Dermis microvascular lymphatic vessel endothelial cell (primary cell): ENCODE data around the gene TOR4A. TPM values are rescaled to one million over a fixed set of nuclear protein-coding genes. Genes with fewer than 3 reads are reported as not detected.
"Not testable (repeated sequence)": the region's sequence is repeated elsewhere in the genome, so short reads cannot be mapped to it uniquely, and the experiment has no call there.

ENCODE experiments used
- DNase-seq, 2 donors: peaks; one replicate each; pipeline versions ENCODE4 v3.0.0 to v3.0.0-alpha.2; 2010; ENCODE audit warnings: low read depth in 2 of 2
- total RNA-seq: library from RNA; depleted of rRNA; stranded (reverse); fragments of >200 nt; gene quantifications from 2 replicates; pipeline ENCODE4 v1.2.1, GENCODE V29; 2014

Gene TOR4A
- total RNA-seq, 1 donor from 2014 or later, result 23.5 TPM

GRCh38 chr9:137237759-137238726, 39.5 kb upstream of the TOR4A start:
- no peak for DNase-seq

- not testable (repeated sequence) for DNase-seq
Measured at GRCh38 chr9:137239541-137240200, 37.9 kb upstream of the TOR4A start.

- peak; percentile 39 to 84 for DNase-seq
Measured at GRCh38 chr9:137240318-137240840, 37.1 kb upstream of the TOR4A start.

- peak; percentile 100 for DNase-seq
Measured at GRCh38 chr9:137240841-137241489, 36.6 kb upstream of the TOR4A start, which contains the start of gene TUBB4B. TUBB4B (plus strand) TSS chr9:137241287; CDS start chr9:137241361, 74 bp downstream.

GRCh38 chr9:137241490-137242268, 35.8 kb upstream of the TOR4A start:
- peak in 1 of 2 donors; percentile 56 for DNase-seq

- DNase-seq, result no peak
Measured at GRCh38 chr9:137242269-137243203, 35.0 kb upstream of the TOR4A start.

- not testable (repeated sequence) for DNase-seq
Measured at GRCh38 chr9:137243266-137243625, 34.3 kb upstream of the TOR4A start.

GRCh38 chr9:137243626-137244485, 33.7 kb upstream of the TOR4A start:
- DNase-seq, result peak in 1 of 2 donors; percentile 29

- DNase-seq, result peak; percentile 71 to 72
Measured at GRCh38 chr9:137244486-137245449, 32.8 kb upstream of the TOR4A start.

GRCh38 chr9:137245450-137246421, 31.8 kb upstream of the TOR4A start:
- DNase-seq, result no peak

- DNase-seq, result no peak
Measured at GRCh38 chr9:137247135-137247915, 30.2 kb upstream of the TOR4A start.

GRCh38 chr9:137247916-137248175, 29.7 kb upstream of the TOR4A start:
- no peak for DNase-seq

GRCh38 chr9:137250329-137251193, 27.0 kb upstream of the TOR4A start:
- DNase-seq, result no peak

- DNase-seq, result no peak
Measured at GRCh38 chr9:137251194-137251461, 26.4 kb upstream of the TOR4A start, which contains the start of gene STPG3. STPG3 (plus strand) TSS chr9:137251286; CDS start chr9:137251287, 1 bp downstream.
